ENCODE measurements around the gene SLC9A3. TPM values are rescaled to one million over a fixed set of nuclear protein-coding genes. Genes with fewer than 3 reads are reported as not detected.
"Not testable (repeated sequence)": the region's sequence is repeated elsewhere in the genome, so short reads cannot be mapped to it uniquely, and the experiment has no call there.

The SLC9A3 gene
- total RNA-seq, 1 donor from 2014 or later: 6.4 TPM

DNA sequence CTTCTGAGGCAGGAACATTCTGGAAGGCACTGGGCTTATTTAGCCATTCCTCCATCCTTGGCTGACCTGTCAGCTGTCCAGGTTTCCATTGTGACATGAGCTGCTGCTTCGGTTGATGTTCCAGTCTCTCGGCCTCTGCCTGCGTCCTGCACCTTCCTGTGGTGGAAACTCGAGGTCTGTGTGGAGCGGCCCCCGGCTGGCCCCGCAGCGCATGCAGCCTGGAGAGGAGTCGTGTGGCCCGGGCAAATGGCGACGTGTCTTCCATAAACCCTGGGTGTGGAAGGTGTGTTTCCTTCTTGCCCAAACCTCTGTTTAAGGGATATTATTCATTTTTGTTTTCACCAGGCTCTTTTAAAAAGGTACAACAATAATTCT, 36.5 kb upstream of the SLC9A3 start:
- no peak overlapping the region for H3K27ac Mint-ChIP-seq
- TF ChIP-seq, protein P1, sequence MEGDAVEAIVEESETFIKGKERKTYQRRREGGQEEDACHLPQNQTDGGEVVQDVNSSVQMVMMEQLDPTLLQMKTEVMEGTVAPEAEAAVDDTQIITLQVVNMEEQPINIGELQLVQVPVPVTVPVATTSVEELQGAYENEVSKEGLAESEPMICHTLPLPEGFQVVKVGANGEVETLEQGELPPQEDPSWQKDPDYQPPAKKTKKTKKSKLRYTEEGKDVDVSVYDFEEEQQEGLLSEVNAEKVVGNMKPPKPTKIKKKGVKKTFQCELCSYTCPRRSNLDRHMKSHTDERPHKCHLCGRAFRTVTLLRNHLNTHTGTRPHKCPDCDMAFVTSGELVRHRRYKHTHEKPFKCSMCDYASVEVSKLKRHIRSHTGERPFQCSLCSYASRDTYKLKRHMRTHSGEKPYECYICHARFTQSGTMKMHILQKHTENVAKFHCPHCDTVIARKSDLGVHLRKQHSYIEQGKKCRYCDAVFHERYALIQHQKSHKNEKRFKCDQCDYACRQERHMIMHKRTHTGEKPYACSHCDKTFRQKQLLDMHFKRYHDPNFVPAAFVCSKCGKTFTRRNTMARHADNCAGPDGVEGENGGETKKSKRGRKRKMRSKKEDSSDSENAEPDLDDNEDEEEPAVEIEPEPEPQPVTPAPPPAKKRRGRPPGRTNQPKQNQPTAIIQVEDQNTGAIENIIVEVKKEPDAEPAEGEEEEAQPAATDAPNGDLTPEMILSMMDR (conservative IDR thresholded peaks at IDR 0.05): no peak
- H3K4me3 Mint-ChIP-seq: no peak overlapping the region
- DNase-seq (ENCODE audit: extremely low spot score, unreplicated experiment): no peak
- H3K4me1 Mint-ChIP-seq (ENCODE audit: unreplicated experiment): no peaks in the 10 kb centered on the region
- H3K36me3 Mint-ChIP-seq: no peaks in the 10 kb centered on the region
- H3K9me3 Mint-ChIP-seq: no peaks in the 10 kb centered on the region
- peaks cover 12% of the 10 kb centered on the region for H3K27me3 Mint-ChIP-seq

DNA sequence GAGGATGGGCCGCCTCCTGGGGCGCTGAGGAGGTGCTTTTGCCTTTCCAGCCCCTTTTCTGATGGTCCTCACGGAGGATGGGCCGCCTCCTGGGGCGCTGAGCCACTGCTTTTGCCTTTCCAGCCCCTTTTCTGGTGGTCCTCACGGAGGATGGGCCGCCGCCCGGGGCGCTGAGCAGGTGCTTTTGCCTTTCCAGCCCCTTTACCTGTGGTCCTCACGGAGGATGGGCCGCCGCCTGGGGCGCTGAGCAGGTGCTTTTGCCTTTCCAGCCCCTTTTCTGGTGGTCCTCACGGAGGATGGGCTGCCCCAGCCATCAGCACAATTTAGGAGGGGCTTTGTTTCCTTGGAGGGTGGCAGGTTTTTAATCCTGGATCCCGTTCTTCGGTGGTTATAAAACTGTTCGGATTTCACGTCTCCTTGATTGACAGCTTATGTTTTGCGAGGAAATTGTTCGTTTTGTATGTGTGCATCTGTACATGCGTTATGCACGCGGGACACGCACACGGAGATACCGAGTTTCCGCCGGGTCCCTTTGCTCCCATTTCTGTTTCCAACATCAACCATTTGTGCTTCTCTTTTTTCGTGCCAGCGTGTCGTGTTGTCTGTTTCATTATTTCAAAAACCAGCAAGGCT, 34.7 kb upstream of the SLC9A3 start:
- Mint-ChIP-seq H3K27ac (no peak overlapping the region), H3K27me3 (peaks cover 11% of the 10 kb centered on the region), H3K4me1 (ENCODE audit: unreplicated experiment) (no peaks in the 10 kb centered on the region), H3K9me3 (no peaks in the 10 kb centered on the region), H3K4me3 (no peak overlapping the region), H3K36me3 (no peaks in the 10 kb centered on the region)
- peak; percentile 42 for DNase-seq (ENCODE audit: extremely low spot score, unreplicated experiment)
- TF ChIP-seq, protein P1 (conservative IDR thresholded peaks at IDR 0.05): no peak

DNA sequence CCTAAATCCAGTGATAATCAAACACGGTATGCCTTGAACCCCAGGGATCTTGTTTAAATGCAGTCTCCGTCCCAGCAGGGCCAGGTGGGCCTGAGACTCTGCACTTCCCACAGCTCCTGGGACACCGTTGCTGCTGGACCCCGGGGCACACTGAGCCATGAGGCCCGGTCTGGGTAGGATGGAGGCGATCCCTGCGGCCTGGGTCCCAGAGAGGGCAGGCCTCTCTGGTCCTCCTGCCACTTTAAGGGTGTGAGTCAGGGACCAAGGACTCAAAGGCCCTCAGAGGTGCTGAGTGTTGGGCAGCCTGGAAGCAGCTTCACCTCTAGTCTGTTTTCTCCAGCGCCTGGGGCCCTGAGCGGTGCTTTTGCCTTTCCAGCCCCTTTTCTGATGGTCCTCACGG, 34.1 kb upstream of the SLC9A3 start:
- no peaks in the 10 kb centered on the region for H3K4me1 Mint-ChIP-seq (ENCODE audit: unreplicated experiment)
- DNase-seq (ENCODE audit: extremely low spot score, unreplicated experiment): peak; percentile 58
- H3K27ac Mint-ChIP-seq: no peak overlapping the region
- H3K4me3 Mint-ChIP-seq: no peak overlapping the region
- TF ChIP-seq, protein P1 (conservative IDR thresholded peaks at IDR 0.05): no peak
- no peaks in the 10 kb centered on the region for H3K36me3 Mint-ChIP-seq
- peaks cover 16% of the 10 kb centered on the region for H3K27me3 Mint-ChIP-seq
- no peaks in the 10 kb centered on the region for H3K9me3 Mint-ChIP-seq

DNA sequence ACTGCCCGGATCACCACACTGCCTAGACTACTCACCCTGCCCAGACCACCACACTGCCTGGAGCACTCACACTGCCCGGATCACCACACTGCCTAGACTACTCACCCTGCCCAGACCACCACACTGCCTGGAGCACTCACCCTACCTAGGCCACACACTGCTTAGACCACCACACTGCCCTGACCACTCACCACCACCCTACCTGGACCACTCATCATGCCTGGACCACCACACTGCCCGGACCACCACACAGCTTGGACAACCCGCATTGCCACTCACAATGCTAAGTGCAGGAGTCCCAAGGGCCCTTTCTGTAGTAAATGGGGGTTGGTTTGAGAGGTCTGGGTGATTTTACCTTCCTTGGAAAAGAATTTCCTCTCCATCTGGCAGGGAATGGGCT, 33.7 kb upstream of the SLC9A3 start:
- not testable (repeated sequence) for H3K9me3 Mint-ChIP-seq; H3K27ac Mint-ChIP-seq; H3K4me1 Mint-ChIP-seq (ENCODE audit: unreplicated experiment); H3K4me3 Mint-ChIP-seq; H3K36me3 Mint-ChIP-seq
- DNase-seq (ENCODE audit: extremely low spot score, unreplicated experiment): peak; percentile 36
- H3K27me3 Mint-ChIP-seq: peaks cover 16% of the 10 kb centered on the region

DNA sequence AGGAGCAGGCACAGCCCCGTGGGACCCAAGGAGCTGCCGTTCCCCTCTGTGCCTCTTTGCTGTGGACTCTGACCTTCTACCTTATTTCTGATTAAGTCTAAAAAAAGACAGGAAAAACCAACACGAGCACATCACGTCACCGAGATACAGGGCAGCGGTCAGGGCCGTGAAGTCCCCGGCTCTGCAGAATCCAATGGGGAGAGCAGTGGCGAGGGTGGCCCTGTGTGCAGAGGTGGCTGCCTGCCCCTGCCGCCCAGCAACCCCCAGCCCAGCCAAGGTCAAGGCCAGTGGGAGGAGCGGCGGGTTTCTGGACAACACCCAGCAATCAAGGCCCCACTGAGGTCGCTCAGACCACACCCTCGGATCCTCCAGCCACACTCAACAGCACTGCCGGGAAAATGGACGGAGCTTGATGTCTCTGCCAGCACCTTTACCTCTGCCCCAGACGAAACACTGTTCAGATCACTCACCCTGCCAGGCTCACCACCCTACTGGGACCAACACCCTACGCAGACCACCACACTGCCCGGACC, 32.7 kb upstream of the SLC9A3 start:
- Mint-ChIP-seq H3K9me3 (no peaks in the 10 kb centered on the region), H3K27ac (no peak overlapping the region), H3K27me3 (peaks cover 16% of the 10 kb centered on the region), H3K4me1 (ENCODE audit: unreplicated experiment) (no peaks in the 10 kb centered on the region), H3K4me3 (no peak overlapping the region), H3K36me3 (no peaks in the 10 kb centered on the region)
- TF ChIP-seq, protein P1 (conservative IDR thresholded peaks at IDR 0.05): no peak
- peak; percentile 65 for DNase-seq (ENCODE audit: extremely low spot score, unreplicated experiment)

DNA sequence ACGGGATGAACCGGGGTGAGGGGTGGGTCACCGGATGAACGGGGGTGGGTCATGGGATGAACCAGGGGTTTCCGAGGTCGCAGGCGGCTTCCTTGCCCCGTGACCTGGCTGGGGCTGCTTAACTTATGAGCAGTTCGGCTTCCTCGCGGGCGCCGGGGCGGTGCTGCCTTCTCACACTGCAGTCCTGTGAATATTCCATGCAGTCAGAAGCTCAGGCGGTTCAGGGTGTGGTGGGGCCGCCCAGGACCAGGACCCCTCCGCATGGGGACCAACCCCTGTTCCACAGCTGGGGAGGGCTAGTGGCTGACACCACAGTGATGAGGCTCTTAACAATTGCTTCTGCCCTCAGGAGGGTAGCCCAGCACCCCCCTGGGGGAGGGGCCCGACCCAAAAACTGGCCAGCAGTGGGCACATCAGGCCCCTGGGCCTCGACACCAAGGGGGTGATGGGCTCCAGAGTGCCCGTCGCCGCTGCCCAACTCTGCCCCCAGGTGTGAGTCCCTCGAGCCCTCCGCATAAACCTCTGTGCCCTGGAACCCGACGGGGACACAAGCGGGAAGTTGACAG, 30.9 kb upstream of the SLC9A3 start:
- Mint-ChIP-seq H3K4me3 (no peak overlapping the region), H3K36me3 (no peaks in the 10 kb centered on the region), H3K9me3 (no peaks in the 10 kb centered on the region), H3K4me1 (ENCODE audit: unreplicated experiment) (no peaks in the 10 kb centered on the region), H3K27me3 (peaks cover 19% of the 10 kb centered on the region), H3K27ac (no peak overlapping the region)
- peak; percentile 67 for DNase-seq (ENCODE audit: extremely low spot score, unreplicated experiment)
- TF ChIP-seq, protein P1 (conservative IDR thresholded peaks at IDR 0.05): no peak

Data from type B pancreatic cell (in vitro differentiated cells).